Hematopoietic multipotent progenitor cell treated with erythropoietin and hydrocortisone succinate and interleukin-3 and kit ligand, for 8 days (in vitro differentiated cells): ENCODE data around the gene MMP10.

Experiments
- DNase-seq: peaks from one replicate; pipeline ENCODE4 v3.0.0-alpha.2; 2015

MMP10 gene

DNA sequence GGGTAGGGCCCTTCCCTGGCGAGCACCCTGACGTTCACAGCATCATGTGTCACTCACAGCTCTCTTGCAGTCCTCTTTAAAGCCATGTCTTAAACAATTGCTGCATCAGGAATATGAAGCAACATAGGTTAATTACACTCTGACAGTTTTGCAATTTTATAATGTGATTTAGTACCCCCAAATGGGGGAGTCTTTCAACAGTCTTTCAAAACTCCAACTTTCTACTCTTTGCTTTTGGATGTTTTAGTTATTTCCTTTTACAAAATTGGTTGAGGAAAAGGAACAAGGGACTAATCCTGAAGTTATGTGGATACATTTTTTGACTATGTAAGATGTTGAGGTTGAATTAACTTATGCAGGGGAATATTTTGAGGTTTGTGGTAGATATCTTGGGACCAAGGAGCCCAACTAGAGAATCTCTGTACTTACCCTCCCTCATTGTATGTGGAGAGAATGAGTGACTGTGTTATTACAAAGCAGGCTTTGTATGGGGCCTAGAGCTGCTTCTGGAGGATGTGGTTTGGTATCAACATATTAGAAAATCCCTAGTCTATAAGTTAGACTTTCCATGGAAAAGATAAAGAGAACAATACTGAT, 55.4 kb downstream of the MMP10 start, which contains the start of gene MMP8:
TSS of gene MMP8 (minus strand) at position 51 of the 597 bp plus-strand sequence. CDS start 99 bp downstream, outside the sequence.
- DNase-seq, result no peak

DNA sequence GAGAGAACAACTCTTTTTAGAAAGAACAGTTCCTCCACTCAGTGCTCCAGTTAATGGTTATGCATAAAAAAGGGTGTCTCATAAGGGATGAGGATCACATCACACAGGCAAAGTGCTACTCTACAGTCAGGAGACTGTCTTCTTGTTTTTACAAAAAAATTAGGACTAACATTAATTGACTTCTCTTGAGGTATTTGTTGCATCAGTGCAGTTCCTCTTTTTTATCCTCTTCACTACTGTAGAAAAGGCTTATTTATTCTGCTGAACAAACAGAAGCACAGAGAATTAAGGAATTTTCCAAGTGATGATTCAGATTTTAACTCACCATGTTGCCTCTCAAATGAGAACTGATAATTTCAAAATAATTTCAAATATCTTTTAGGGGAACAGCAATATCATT, 57.6 kb downstream of the MMP10 start:
- DNase-seq, result no peak
